CD4-positive, alpha-beta T cell (primary cell): ENCODE data around the gene SRD5A3. TPM values are rescaled to one million over a fixed set of nuclear protein-coding genes. Genes with fewer than 3 reads are reported as not detected.

ENCODE experiments used
- ATAC-seq: fragments of 200-7000 bp; cut with Tn5 transposase; one replicate; pipeline ENCODE4 v1.10.0; 2022; ENCODE audit warnings: mild to moderate bottlenecking; ENCODE audit not compliant: poor library complexity
- CTCF ChIA-PET: fragments of 350-600 bp; sonication (Branson Sonifier 250); formaldehyde crosslinking; loops from one replicate; lab custom pipeline; 2021; ENCODE audit warnings: antibody characterized with exemption, inconsistent platforms; lab: Charles Lee
- POLR2A ChIA-PET: fragments of 350-600 bp; sonication (Branson Sonifier 250); formaldehyde crosslinking; loops from one replicate; lab custom pipeline; 2021; ENCODE audit warnings: antibody characterized with exemption, inconsistent platforms; lab: Charles Lee
- DNase-seq, 14 experiments: peaks; one replicate each; pipeline ENCODE4 v3.0.0-alpha.2; 2013 to 2020; ENCODE audit warnings: mixed read lengths in 2 of 14
- H3K27ac ChIP-seq, 2 donors: one replicate each; pipeline versions ENCODE4 v1.5.1 to v1.7.0; 2013; ENCODE audit warnings: low read length in 2 of 2, low read depth in 1 of 2, mild to moderate bottlenecking in 1 of 2
- H3K27me3 ChIP-seq, 2 experiments: 1 replicate in 1 of 2; 2 replicates in 1 of 2; pipeline versions ENCODE4 v1.6.1 to v1.7.0; 2013; ENCODE audit warnings: low read length in 2 of 2, control low read depth in 1 of 2, mild to moderate bottlenecking in 1 of 2, moderate library complexity in 1 of 2; ENCODE audit not compliant: insufficient read depth in 2 of 2, control insufficient read depth in 1 of 2
- H3K36me3 ChIP-seq: one replicate; pipeline ENCODE4 v1.6.1; 2013; ENCODE audit warnings: low read length, control low read depth; ENCODE audit not compliant: insufficient read depth
- H3K4me1 ChIP-seq: one replicate; pipeline ENCODE4 v1.6.1; 2013; ENCODE audit warnings: low read length, control low read depth; ENCODE audit not compliant: insufficient read depth
- H3K4me3 ChIP-seq: one replicate; pipeline ENCODE4 v1.5.1; 2013; ENCODE audit warnings: mild to moderate bottlenecking, low read length, moderate library complexity
- H3K9me3 ChIP-seq, 2 experiments: 1 replicate in 1 of 2; 2 replicates in 1 of 2; pipeline versions ENCODE4 v1.6.1 to v1.7.0; 2013; ENCODE audit warnings: low read length in 2 of 2, mild to moderate bottlenecking in 2 of 2, control low read depth in 1 of 2, moderate library complexity in 1 of 2; ENCODE audit not compliant: control insufficient read depth in 1 of 2, insufficient read depth in 1 of 2
- H3K27ac Mint-ChIP-seq: one replicate; pipeline ENCODE4 v1.8.0; 2020; ENCODE audit warnings: mixed read lengths
- H3K27me3 Mint-ChIP-seq: one replicate; pipeline ENCODE4 v1.8.0; 2021; ENCODE audit warnings: mixed read lengths
- H3K36me3 Mint-ChIP-seq: one replicate; pipeline ENCODE4 v1.8.0; 2021; ENCODE audit warnings: low read depth, mixed read lengths
- H3K4me1 Mint-ChIP-seq: one replicate; pipeline ENCODE4 v1.8.0; 2021; ENCODE audit warnings: low read depth, mixed read lengths
- H3K4me3 Mint-ChIP-seq: one replicate; pipeline ENCODE4 v1.8.0; 2020; ENCODE audit warnings: mild to moderate bottlenecking, mixed read lengths
- H3K9me3 Mint-ChIP-seq: one replicate; pipeline ENCODE4 v1.8.0; 2020; ENCODE audit warnings: mixed read lengths
- CTCF ChIP-seq: fragments of 200-600 bp; IDR thresholded peaks from one replicate; pipeline ENCODE4 v1.8.0; 2022; ENCODE audit warnings: antibody characterized with exemption, mild to moderate bottlenecking
- intact Hi-C, 2 experiments: fragments of 100-400 bp; cut with DNase I in 1 of 2; cut with micrococcal nuclease in 1 of 2; formaldehyde crosslinking; loops; one replicate each; pipeline versions ENCODE4 v1.15.1 to v1.9.0; 2023 to 2025; cut with DNase I, micrococcal nuclease
- total RNA-seq, 174 experiments: library from RNA in 2 of 174; stranded (reverse) in 2 of 174; gene quantifications; one replicate each; pipeline ENCODE4 v1.2.3 and lab custom pipeline; 2021 to 2026

The SRD5A3 gene
- total RNA-seq, 2 experiments from 2014 or later: 2.1 to 2.2 TPM

GRCh38 chr4:55385201-55385649 lies 39.2 kb downstream of the SRD5A3 start:
- Histone ChIP-seq H3K4me3 (no peak overlapping the region), H3K27me3 (no peaks in the 10 kb centered on the region), H3K9me3 (no peaks in the 10 kb centered on the region), H3K4me1 (no peaks in the 10 kb centered on the region), H3K36me3 (no peaks in the 10 kb centered on the region), H3K27ac (no peak overlapping the region)
- no peak for TF ChIP-seq CTCF
- Mint-ChIP-seq H3K9me3 (no peaks in the 10 kb centered on the region), H3K27ac (no peak overlapping the region), H3K4me1 (no peaks in the 10 kb centered on the region), H3K27me3 (no peaks in the 10 kb centered on the region), H3K36me3 (no peaks in the 10 kb centered on the region), H3K4me3 (no peak overlapping the region)
- DNase-seq (no peak), ATAC-seq (no peak)
- intact Hi-C loops: no loop called here
- ChIA-PET POLR2A (no interaction called here), CTCF (no interaction called here)

- Mint-ChIP-seq H3K9me3 (no peaks in the 10 kb centered on the region), H3K27ac (no peak overlapping the region), H3K4me3 (no peak overlapping the region), H3K36me3 (no peaks in the 10 kb centered on the region), H3K4me1 (no peaks in the 10 kb centered on the region), H3K27me3 (no peaks in the 10 kb centered on the region)
- Histone ChIP-seq H3K27me3 (no peaks in the 10 kb centered on the region), H3K9me3 (no peaks in the 10 kb centered on the region), H3K36me3 (no peaks in the 10 kb centered on the region), H3K4me1 (no peaks in the 10 kb centered on the region), H3K4me3 (no peak overlapping the region), H3K27ac (no peak overlapping the region)
- DNase-seq: peak in 3 of 14 experiments; percentile 15 to 33 (median 22)
- no peak for ATAC-seq
- intact Hi-C loops: no loop called here
- TF ChIP-seq CTCF: no peak
- ChIA-PET CTCF (interaction anchor here (0.6 to 1.1 kb wide), 2 partner anchors 9 to 13 kb away, joined by 3 read pairs; partner anchors contain the start of gene TMEM165), POLR2A (interaction anchor here (1.4 kb wide), 1 partner anchor 10 kb away, joined by 7 read pairs; the partner anchor contains the start of gene TMEM165)
Observed at GRCh38 chr4:55386073-55386472, 40.0 kb downstream of the SRD5A3 start.

- H3K9me3 Mint-ChIP-seq: no peaks in the 10 kb centered on the region
- Histone ChIP-seq H3K36me3 (no peaks in the 10 kb centered on the region), H3K4me3 (no peak overlapping the region), H3K27ac (no peak overlapping the region), H3K9me3 (no peaks in the 10 kb centered on the region), H3K4me1 (no peaks in the 10 kb centered on the region), H3K27me3 (no peaks in the 10 kb centered on the region)
- H3K4me1 Mint-ChIP-seq: no peaks in the 10 kb centered on the region
- H3K27ac Mint-ChIP-seq: no peak overlapping the region
- no peaks in the 10 kb centered on the region for H3K36me3 Mint-ChIP-seq
- TF ChIP-seq CTCF: no peak
- no peak for DNase-seq
- intact Hi-C loops: no loop called here
- CTCF ChIA-PET: interaction anchor here (1.1 kb wide), 1 partner anchor 8 kb away, joined by 3 read pairs; the partner anchor contains the start of gene TMEM165
- no peak for ATAC-seq
- H3K27me3 Mint-ChIP-seq: no peaks in the 10 kb centered on the region
- POLR2A ChIA-PET: interaction anchor here (0.7 to 1.4 kb wide), 2 partner anchors 9 to 13 kb away, joined by 3 to 7 read pairs; partner anchors contain the start of gene TMEM165
- no peak overlapping the region for H3K4me3 Mint-ChIP-seq
Observed at GRCh38 chr4:55386840-55387239, 40.8 kb downstream of the SRD5A3 start.
